Right renal pelvis (tissue), 4 donors: Measurements from ENCODE around the gene FCHO1. TPM values are rescaled to one million over a fixed set of nuclear protein-coding genes. Genes with fewer than 3 reads are reported as not detected.

ENCODE experiments used
- DNase-seq, 4 donors: peaks; one replicate each; pipeline ENCODE4 v3.0.0-alpha.2; 2013; ENCODE audit warnings: low read depth in 4 of 4, low spot score in 3 of 4, missing footprints in 1 of 4
- polyA plus RNA-seq, 4 donors: library from polyadenylated mRNA; unstranded; fragments of 120-200 nt; gene quantifications; one replicate each; pipeline ENCODE4 v1.2.1, GENCODE V29; 2013; ENCODE audit not compliant: insufficient read length in 4 of 4

The FCHO1 gene
- polyA plus RNA-seq, result 1 to 10 TPM; 1.6 to 3.4 (median 2.0) TPM

- DNase-seq, result no peak
Measured at GRCh38 chr19:17751103-17751911, at the start of gene FCHO1. FCHO1 (plus strand) TSS chr19:17751477; CDS start chr19:17755165, 3,688 bp downstream.

- no peak for DNase-seq
Measured at GRCh38 chr19:17703824-17704463, 47.3 kb upstream of the FCHO1 start.

- DNase-seq, result no peak
Measured at GRCh38 chr19:17706750-17707181, 44.5 kb upstream of the FCHO1 start.

GRCh38 chr19:17711851-17712250 is 39.4 kb upstream of the FCHO1 start:
- no peak for DNase-seq

- DNase-seq, result no peak
Measured at GRCh38 chr19:17716309-17716929, 34.9 kb upstream of the FCHO1 start.

- no peak for DNase-seq
Measured at GRCh38 chr19:17718550-17718946, 32.7 kb upstream of the FCHO1 start.

GRCh38 chr19:17718947-17719711 is 32.1 kb upstream of the FCHO1 start, which contains the start of gene MAP1S:
MAP1S (plus strand) TSS chr19:17719480; CDS start chr19:17719503, 23 bp downstream.
- peak in 3 of 4 donors; percentile 35 to 41 (median 39) for DNase-seq

- DNase-seq, result no peak
Measured at GRCh38 chr19:17719730-17720400, 31.4 kb upstream of the FCHO1 start.

GRCh38 chr19:17720440-17720839 is 30.8 kb upstream of the FCHO1 start:
- no peak for DNase-seq

- no peak for DNase-seq
Measured at GRCh38 chr19:17721111-17721628, 30.1 kb upstream of the FCHO1 start.

- DNase-seq, result no peak
Measured at GRCh38 chr19:17721821-17722220, 29.5 kb upstream of the FCHO1 start.

GRCh38 chr19:17722655-17723240 is 28.5 kb upstream of the FCHO1 start:
- DNase-seq, result no peak

GRCh38 chr19:17724655-17725054 is 26.6 kb upstream of the FCHO1 start:
- DNase-seq, result no peak

- DNase-seq, result no peak
Measured at GRCh38 chr19:17725422-17726078, 25.7 kb upstream of the FCHO1 start.

GRCh38 chr19:17726136-17726741 is 25.0 kb upstream of the FCHO1 start:
- no peak for DNase-seq

- DNase-seq, result no peak
Measured at GRCh38 chr19:17726964-17727773, 24.1 kb upstream of the FCHO1 start.

- no peak for DNase-seq
Measured at GRCh38 chr19:17727843-17728242, 23.4 kb upstream of the FCHO1 start.

- no peak for DNase-seq
Measured at GRCh38 chr19:17733127-17733526, 18.1 kb upstream of the FCHO1 start.
